BE2C (cell line): Measurements from ENCODE around the gene TMEFF1.

Experiments used
- DNase-seq: peaks from one replicate; pipeline ENCODE4 v3.0.0-alpha.2; 2020
- H3K27me3 ChIP-seq: fragments of 250-450 bp; sonication (Bioruptor Pico); 2 replicates; pipeline ENCODE4 v1.5.1; 2020; ENCODE audit warnings: mild to moderate bottlenecking
- H3K36me3 ChIP-seq: fragments of 250-450 bp; sonication (Bioruptor Pico); 2 replicates; pipeline ENCODE4 v1.5.1; 2020; ENCODE audit warnings: mild to moderate bottlenecking
- H3K4me1 ChIP-seq: fragments of 250-450 bp; sonication (Bioruptor Pico); 2 replicates; pipeline ENCODE4 v1.5.1; 2020
- H3K4me3 ChIP-seq: 2 replicates; pipeline ENCODE4 v1.5.1; 2011; ENCODE audit warnings: low read depth, low read length
- H3K9me3 ChIP-seq: fragments of 250-450 bp; sonication (Bioruptor Pico); 2 replicates; pipeline ENCODE4 v1.5.1; 2020
- CTCF ChIP-seq: IDR thresholded peaks from 2 replicates; pipeline ENCODE4 v1.5.1; 2012; ENCODE audit warnings: mild to moderate bottlenecking, low read depth, low read length

Gene TMEFF1

GRCh38 chr9:100445903-100446549 is 26.9 kb upstream of the TMEFF1 start:
- Histone ChIP-seq H3K36me3 (peaks cover 21% of the 10 kb centered on the region), H3K27me3 (no peaks in the 10 kb centered on the region)
- TF ChIP-seq CTCF: no peak

GRCh38 chr9:100447041-100447440 is 25.9 kb upstream of the TMEFF1 start:
- H3K4me1 ChIP-seq: no peaks in the 10 kb centered on the region
- no peaks in the 10 kb centered on the region for H3K27me3 ChIP-seq
- DNase-seq: no peak
- peaks cover 21% of the 10 kb centered on the region for H3K36me3 ChIP-seq
- H3K9me3 ChIP-seq: no peaks in the 10 kb centered on the region
- no peak for TF ChIP-seq CTCF
- H3K4me3 ChIP-seq: no peak overlapping the region

More at GRCh38 chr9:100445903-100446549, 26.9 kb upstream of the TMEFF1 start:
- Histone ChIP-seq H3K9me3 (no peaks in the 10 kb centered on the region), H3K4me1 (no peaks in the 10 kb centered on the region), H3K4me3 (no peak overlapping the region)
- DNase-seq: no peak

- no peaks in the 10 kb centered on the region for H3K4me1 ChIP-seq
- peaks cover 30% of the 10 kb centered on the region for H3K36me3 ChIP-seq
- no peaks in the 10 kb centered on the region for H3K27me3 ChIP-seq
- no peak for TF ChIP-seq CTCF
- no peak overlapping the region for H3K4me3 ChIP-seq
- no peak for DNase-seq
- H3K9me3 ChIP-seq: no peaks in the 10 kb centered on the region
These were observed 24.7 kb upstream of the TMEFF1 start for GRCh38 chr9:100448266-100448665.

GRCh38 chr9:100449420-100449819 is 23.5 kb upstream of the TMEFF1 start:
- no peaks in the 10 kb centered on the region for H3K27me3 ChIP-seq
- no peak overlapping the region for H3K4me3 ChIP-seq
- no peak for TF ChIP-seq CTCF
- no peaks in the 10 kb centered on the region for H3K9me3 ChIP-seq
- no peaks in the 10 kb centered on the region for H3K4me1 ChIP-seq
- H3K36me3 ChIP-seq: peaks cover 29% of the 10 kb centered on the region
- DNase-seq: no peak

GRCh38 chr9:100452894-100453293 is 20.1 kb upstream of the TMEFF1 start:
- TF ChIP-seq CTCF: no peak
- Histone ChIP-seq H3K36me3 (peaks cover 23% of the 10 kb centered on the region), H3K4me1 (no peaks in the 10 kb centered on the region), H3K4me3 (no peak overlapping the region), H3K9me3 (no peaks in the 10 kb centered on the region), H3K27me3 (no peaks in the 10 kb centered on the region)
- no peak for DNase-seq

- DNase-seq: no peak
- Histone ChIP-seq H3K4me3 (no peak overlapping the region), H3K27me3 (no peaks in the 10 kb centered on the region), H3K4me1 (no peaks in the 10 kb centered on the region), H3K9me3 (no peaks in the 10 kb centered on the region), H3K36me3 (peaks cover 19% of the 10 kb centered on the region)
- no peak for TF ChIP-seq CTCF
These were observed 17.5 kb upstream of the TMEFF1 start for GRCh38 chr9:100455470-100455869.
